HepG2 (cell line): ENCODE results near the gene ESYT1. TPM values are rescaled to one million over a fixed set of nuclear protein-coding genes. Genes with fewer than 3 reads are reported as not detected.
A peak's percentile ranks its signal among the peaks of the same experiment; 100 is the strongest.

Experiments used
- HDAC6 ChIP-seq: fragments of 200-600 bp; sonication (generic); IDR thresholded peaks from 2 replicates; pipeline ENCODE4 v1.7.0; 2017; ENCODE audit warnings: mild to moderate bottlenecking, antibody characterized with exemption, low read length, low read depth
- MAF1 ChIP-seq: sonication (generic); formaldehyde crosslinking; IDR thresholded peaks from 2 replicates; pipeline ENCODE4 v1.5.0; 2020; ENCODE audit warnings: missing genetic modification reagents, borderline replicate concordance
- MEF2D ChIP-seq: sonication (generic); formaldehyde crosslinking; IDR thresholded peaks from 2 replicates; pipeline ENCODE4 v1.5.1; 2020; ENCODE audit warnings: mild to moderate bottlenecking, missing genetic modification reagents
- NCOR1 ChIP-seq: fragments of 200-600 bp; sonication (generic); IDR thresholded peaks from 2 replicates; pipeline ENCODE4 v1.7.0; 2017; ENCODE audit warnings: antibody characterized with exemption, low read length, borderline replicate concordance
- SETDB1 ChIP-seq: sonication (generic); formaldehyde crosslinking; IDR thresholded peaks from 2 replicates; pipeline ENCODE4 v1.5.1; 2020; ENCODE audit warnings: missing genetic modification reagents, mild to moderate bottlenecking, borderline replicate concordance
- TRIM24 ChIP-seq: sonication (generic); formaldehyde crosslinking; IDR thresholded peaks from 2 replicates; pipeline ENCODE4 v1.8.0; 2022; ENCODE audit warnings: mild to moderate bottlenecking, missing genetic modification reagents
- YEATS4 ChIP-seq: sonication (generic); formaldehyde crosslinking; IDR thresholded peaks from 2 replicates; pipeline ENCODE4 v1.4.0; 2020; ENCODE audit warnings: missing genetic modification reagents, borderline replicate concordance
- ZFX ChIP-seq: sonication (generic); formaldehyde crosslinking; IDR thresholded peaks from 2 replicates; pipeline ENCODE4 v1.4.0; 2020; ENCODE audit warnings: mild to moderate bottlenecking, low read depth, missing genetic modification reagents, moderate library complexity
- ZNF20 ChIP-seq: sonication (generic); formaldehyde crosslinking; IDR thresholded peaks from 2 replicates; pipeline ENCODE4 v1.4.0; 2020; ENCODE audit warnings: mild to moderate bottlenecking, moderate library complexity, missing genetic modification reagents
- ZNF251 ChIP-seq: sonication (generic); formaldehyde crosslinking; IDR thresholded peaks from 2 replicates; pipeline ENCODE4 v1.9.0; 2021; ENCODE audit warnings: mild to moderate bottlenecking, missing genetic modification reagents
- ZNF746 ChIP-seq: sonication (generic); formaldehyde crosslinking; IDR thresholded peaks from 2 replicates; pipeline ENCODE4 v1.8.0; 2022; ENCODE audit warnings: mild to moderate bottlenecking, missing genetic modification reagents
- ZNF782 ChIP-seq: sonication (generic); formaldehyde crosslinking; IDR thresholded peaks from 2 replicates; pipeline ENCODE4 v1.4.0; 2020; ENCODE audit warnings: missing genetic modification reagents, mild to moderate bottlenecking, borderline replicate concordance
- ZNF83 ChIP-seq: sonication (generic); formaldehyde crosslinking; IDR thresholded peaks from 2 replicates; pipeline ENCODE4 v1.4.0; 2020; ENCODE audit warnings: missing genetic modification reagents, mild to moderate bottlenecking, borderline replicate concordance
- polyA plus RNA-seq, 8 experiments: library from polyadenylated mRNA; depleted of rRNA in 3 of 8; stranded (reverse) in 7 of 8; unstranded in 1 of 8; fragments of >200 nt; fragmentation: Illumina TruSeq in 4 of 8; extraction: Trizol in 4 of 8; gene quantifications; 2 replicates each; pipeline versions ENCODE4 v1.2.1 to v1.2.3, GENCODE V29; 2011 to 2016; ENCODE audit warnings: low read depth in 4 of 8, missing spikeins in 1 of 8, mixed read lengths in 1 of 8; ENCODE audit not compliant: insufficient read depth in 1 of 8
- total RNA-seq, 5 experiments: library from RNA; depleted of rRNA; stranded (reverse); fragments of >200 nt; fragmentation: Illumina TruSeq; extraction: Trizol; gene quantifications; 2 replicates each; pipeline ENCODE4 v1.2.3, GENCODE V29; 2016; ENCODE audit warnings: low read depth in 1 of 5
- TF ChIP-seq, protein P1 (sequence below): sonication (generic); formaldehyde crosslinking; IDR thresholded peaks from 2 replicates; pipeline ENCODE4 v1.8.1; 2023; ENCODE audit warnings: mild to moderate bottlenecking, missing genetic modification reagents
- TF ChIP-seq, protein P2 (sequence below): sonication (generic); formaldehyde crosslinking; IDR thresholded peaks from 2 replicates; pipeline ENCODE4 v1.8.0; 2022; ENCODE audit warnings: mild to moderate bottlenecking, missing genetic modification reagents, moderate library complexity
- TF ChIP-seq, protein P3 (sequence below): sonication (generic); formaldehyde crosslinking; IDR thresholded peaks from 2 replicates; pipeline ENCODE4 v1.8.0; 2022; ENCODE audit warnings: missing genetic modification reagents, mild to moderate bottlenecking, borderline replicate concordance
- TF ChIP-seq, protein P4 (sequence below): sonication (generic); formaldehyde crosslinking; IDR thresholded peaks from 2 replicates; pipeline ENCODE4; 2020; ENCODE audit warnings: missing genetic modification reagents, mild to moderate bottlenecking, borderline replicate concordance
- TF ChIP-seq, protein P5 (sequence below): IDR thresholded peaks from 2 replicates; pipeline ENCODE4 v1.4.0; 2020; ENCODE audit warnings: mild to moderate bottlenecking, missing genetic modification reagents

Gene ESYT1
- total and polyA plus RNA-seq, 2 of the 13 experiments (the other 11 are each of a cell fraction or from before 2014, with no cell fraction given): 66.9 to 71.0 TPM

DNA sequence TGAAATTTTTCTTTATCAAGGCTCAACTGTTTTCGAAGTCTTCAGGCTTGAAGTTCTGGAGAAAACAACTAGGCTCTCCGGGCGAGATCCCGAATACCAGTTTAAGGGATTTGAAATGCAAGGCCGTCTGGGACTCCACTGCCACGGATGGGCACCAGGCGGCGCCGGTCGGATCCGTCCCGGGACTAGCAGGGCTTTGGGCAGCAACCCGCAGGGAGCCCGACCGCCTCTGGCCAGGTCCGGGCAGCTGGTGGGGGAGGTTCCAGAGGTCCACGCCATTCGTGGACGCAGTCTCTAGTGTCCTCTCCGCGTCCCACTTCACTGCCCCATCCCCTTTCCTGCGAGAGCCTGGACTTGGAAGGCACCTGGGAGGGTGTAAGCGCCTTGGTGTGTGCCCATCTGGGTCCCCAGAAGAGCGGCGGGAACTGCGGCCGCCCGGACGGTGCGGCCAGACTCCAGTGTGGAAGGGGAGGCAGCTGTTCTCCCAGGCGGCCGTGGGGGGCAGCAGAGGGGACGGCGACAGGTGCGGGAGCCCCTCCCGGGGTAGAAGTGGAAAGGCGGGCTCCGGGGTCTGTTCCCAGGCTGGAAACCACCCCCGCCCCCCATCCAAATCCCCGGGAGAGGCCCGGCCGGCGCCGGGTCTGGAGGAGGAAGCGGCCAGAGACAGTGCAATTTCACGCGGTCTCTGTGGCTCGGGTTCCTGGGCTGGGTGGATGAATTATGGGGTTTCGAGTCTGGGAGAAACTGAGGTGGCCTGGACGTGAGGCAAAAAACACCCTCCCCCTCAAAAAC is 48.9 kb upstream of the ESYT1 start (continued):
- TF ChIP-seq MAF1 (CRISPR knock-in tag) (0 out of 2 replicates have a peak, but pooled peaks have one; percentile 47), ZNF782 (CRISPR knock-in tag) (no peak), ZNF83 (CRISPR knock-in tag) (no peak), NCOR1 (no peak), ZNF251 (CRISPR knock-in tag) (no peak), MEF2D (peak; percentile 48; the same call in 1 of the 2 replicates), TRIM24 (CRISPR knock-in tag) (no peak), HDAC6 (no peak), ZFX (peak; percentile 38; the same call in 1 of the 2 replicates), ZNF20 (CRISPR knock-in tag) (no peak; the same call in 1 of the 2 replicates), ZNF746 (0 out of 2 replicates have a peak, but pooled peaks have one; percentile 13), YEATS4 (CRISPR knock-in tag) (peak; percentile 25; the same call in 1 of the 2 replicates), SETDB1 (CRISPR knock-in tag) (no peak)
- TF ChIP-seq, protein P1, sequence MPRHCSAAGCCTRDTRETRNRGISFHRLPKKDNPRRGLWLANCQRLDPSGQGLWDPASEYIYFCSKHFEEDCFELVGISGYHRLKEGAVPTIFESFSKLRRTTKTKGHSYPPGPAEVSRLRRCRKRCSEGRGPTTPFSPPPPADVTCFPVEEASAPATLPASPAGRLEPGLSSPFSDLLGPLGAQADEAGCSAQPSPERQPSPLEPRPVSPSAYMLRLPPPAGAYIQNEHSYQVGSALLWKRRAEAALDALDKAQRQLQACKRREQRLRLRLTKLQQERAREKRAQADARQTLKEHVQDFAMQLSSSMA (CRISPR knock-in tag): no peak
- TF ChIP-seq, protein P2, sequence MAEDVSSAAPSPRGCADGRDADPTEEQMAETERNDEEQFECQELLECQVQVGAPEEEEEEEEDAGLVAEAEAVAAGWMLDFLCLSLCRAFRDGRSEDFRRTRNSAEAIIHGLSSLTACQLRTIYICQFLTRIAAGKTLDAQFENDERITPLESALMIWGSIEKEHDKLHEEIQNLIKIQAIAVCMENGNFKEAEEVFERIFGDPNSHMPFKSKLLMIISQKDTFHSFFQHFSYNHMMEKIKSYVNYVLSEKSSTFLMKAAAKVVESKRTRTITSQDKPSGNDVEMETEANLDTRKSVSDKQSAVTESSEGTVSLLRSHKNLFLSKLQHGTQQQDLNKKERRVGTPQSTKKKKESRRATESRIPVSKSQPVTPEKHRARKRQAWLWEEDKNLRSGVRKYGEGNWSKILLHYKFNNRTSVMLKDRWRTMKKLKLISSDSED: no peak
- TF ChIP-seq, protein P3, sequence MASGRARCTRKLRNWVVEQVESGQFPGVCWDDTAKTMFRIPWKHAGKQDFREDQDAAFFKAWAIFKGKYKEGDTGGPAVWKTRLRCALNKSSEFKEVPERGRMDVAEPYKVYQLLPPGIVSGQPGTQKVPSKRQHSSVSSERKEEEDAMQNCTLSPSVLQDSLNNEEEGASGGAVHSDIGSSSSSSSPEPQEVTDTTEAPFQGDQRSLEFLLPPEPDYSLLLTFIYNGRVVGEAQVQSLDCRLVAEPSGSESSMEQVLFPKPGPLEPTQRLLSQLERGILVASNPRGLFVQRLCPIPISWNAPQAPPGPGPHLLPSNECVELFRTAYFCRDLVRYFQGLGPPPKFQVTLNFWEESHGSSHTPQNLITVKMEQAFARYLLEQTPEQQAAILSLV (CRISPR knock-in tag): peak; percentile 82; the same call in 1 of the 2 replicates
- TF ChIP-seq, protein P4, sequence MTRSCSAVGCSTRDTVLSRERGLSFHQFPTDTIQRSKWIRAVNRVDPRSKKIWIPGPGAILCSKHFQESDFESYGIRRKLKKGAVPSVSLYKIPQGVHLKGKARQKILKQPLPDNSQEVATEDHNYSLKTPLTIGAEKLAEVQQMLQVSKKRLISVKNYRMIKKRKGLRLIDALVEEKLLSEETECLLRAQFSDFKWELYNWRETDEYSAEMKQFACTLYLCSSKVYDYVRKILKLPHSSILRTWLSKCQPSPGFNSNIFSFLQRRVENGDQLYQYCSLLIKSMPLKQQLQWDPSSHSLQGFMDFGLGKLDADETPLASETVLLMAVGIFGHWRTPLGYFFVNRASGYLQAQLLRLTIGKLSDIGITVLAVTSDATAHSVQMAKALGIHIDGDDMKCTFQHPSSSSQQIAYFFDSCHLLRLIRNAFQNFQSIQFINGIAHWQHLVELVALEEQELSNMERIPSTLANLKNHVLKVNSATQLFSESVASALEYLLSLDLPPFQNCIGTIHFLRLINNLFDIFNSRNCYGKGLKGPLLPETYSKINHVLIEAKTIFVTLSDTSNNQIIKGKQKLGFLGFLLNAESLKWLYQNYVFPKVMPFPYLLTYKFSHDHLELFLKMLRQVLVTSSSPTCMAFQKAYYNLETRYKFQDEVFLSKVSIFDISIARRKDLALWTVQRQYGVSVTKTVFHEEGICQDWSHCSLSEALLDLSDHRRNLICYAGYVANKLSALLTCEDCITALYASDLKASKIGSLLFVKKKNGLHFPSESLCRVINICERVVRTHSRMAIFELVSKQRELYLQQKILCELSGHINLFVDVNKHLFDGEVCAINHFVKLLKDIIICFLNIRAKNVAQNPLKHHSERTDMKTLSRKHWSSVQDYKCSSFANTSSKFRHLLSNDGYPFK: peak; percentile 61; the same call in 1 of the 2 replicates
- TF ChIP-seq, protein P5, sequence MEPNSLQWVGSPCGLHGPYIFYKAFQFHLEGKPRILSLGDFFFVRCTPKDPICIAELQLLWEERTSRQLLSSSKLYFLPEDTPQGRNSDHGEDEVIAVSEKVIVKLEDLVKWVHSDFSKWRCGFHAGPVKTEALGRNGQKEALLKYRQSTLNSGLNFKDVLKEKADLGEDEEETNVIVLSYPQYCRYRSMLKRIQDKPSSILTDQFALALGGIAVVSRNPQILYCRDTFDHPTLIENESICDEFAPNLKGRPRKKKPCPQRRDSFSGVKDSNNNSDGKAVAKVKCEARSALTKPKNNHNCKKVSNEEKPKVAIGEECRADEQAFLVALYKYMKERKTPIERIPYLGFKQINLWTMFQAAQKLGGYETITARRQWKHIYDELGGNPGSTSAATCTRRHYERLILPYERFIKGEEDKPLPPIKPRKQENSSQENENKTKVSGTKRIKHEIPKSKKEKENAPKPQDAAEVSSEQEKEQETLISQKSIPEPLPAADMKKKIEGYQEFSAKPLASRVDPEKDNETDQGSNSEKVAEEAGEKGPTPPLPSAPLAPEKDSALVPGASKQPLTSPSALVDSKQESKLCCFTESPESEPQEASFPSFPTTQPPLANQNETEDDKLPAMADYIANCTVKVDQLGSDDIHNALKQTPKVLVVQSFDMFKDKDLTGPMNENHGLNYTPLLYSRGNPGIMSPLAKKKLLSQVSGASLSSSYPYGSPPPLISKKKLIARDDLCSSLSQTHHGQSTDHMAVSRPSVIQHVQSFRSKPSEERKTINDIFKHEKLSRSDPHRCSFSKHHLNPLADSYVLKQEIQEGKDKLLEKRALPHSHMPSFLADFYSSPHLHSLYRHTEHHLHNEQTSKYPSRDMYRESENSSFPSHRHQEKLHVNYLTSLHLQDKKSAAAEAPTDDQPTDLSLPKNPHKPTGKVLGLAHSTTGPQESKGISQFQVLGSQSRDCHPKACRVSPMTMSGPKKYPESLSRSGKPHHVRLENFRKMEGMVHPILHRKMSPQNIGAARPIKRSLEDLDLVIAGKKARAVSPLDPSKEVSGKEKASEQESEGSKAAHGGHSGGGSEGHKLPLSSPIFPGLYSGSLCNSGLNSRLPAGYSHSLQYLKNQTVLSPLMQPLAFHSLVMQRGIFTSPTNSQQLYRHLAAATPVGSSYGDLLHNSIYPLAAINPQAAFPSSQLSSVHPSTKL (CRISPR knock-in tag): peak; percentile 53; the same call in 1 of the 2 replicates
